ENCODE measurements around the gene NAT9.

The NAT9 gene

DNA sequence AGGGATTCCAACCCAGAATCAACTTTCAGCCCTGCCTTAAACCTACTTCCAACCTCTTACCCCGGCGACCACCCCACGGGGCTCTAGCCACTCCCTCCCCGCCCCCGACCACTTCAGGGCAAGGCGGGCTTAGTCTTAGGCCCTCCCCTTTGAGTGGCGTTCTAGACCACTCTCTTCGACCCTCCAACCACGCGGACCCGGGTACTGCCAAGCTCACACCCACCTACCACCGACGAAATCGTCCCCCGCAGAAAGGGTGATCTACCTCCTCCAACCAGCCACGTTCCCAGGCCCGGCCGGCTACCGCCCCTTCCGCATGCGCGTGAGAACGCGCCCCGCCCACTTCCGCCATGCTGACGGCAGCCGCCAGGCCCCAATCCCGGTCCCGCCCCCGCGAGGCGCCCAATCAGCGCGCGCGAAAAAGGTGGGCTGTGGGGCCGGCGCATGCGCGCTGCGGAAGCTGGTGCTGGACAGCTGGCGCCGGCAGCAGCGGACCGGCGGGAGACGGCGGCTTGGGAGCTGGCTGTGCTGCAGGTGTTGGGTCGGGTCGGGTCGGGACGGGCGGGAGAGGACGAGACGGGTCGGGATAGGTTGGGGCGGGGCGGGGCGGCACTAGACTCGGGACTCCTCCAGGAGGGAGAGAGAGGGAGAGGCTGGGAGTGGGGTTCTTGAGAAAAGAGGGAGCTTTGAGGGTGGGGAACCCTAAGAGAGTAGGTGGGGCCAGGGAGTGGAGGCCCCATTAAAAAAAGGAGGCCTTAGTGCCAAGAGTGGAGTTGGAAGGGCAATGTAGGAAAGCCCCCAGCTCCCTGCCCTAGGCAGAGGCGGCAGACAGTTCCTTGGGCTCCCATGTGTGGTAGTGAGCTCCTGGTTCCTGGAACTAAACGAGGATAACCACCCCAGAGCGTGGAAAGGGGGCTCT, at the start of gene NAT9:
NAT9 (minus strand) TSS at position 302 of the 919 bp plus-strand sequence. CDS start 647 bp downstream, outside the sequence.
- peak; percentile 99 for DNase-seq

- no peak for DNase-seq
Observed at GRCh38 chr17:74824961-74825627, 48.9 kb upstream of the NAT9 start.

- DNase-seq = no peak
Observed at GRCh38 chr17:74822939-74823367, 46.8 kb upstream of the NAT9 start.

- DNase-seq = no peak
Observed at GRCh38 chr17:74822335-74822938, 46.3 kb upstream of the NAT9 start.

DNA sequence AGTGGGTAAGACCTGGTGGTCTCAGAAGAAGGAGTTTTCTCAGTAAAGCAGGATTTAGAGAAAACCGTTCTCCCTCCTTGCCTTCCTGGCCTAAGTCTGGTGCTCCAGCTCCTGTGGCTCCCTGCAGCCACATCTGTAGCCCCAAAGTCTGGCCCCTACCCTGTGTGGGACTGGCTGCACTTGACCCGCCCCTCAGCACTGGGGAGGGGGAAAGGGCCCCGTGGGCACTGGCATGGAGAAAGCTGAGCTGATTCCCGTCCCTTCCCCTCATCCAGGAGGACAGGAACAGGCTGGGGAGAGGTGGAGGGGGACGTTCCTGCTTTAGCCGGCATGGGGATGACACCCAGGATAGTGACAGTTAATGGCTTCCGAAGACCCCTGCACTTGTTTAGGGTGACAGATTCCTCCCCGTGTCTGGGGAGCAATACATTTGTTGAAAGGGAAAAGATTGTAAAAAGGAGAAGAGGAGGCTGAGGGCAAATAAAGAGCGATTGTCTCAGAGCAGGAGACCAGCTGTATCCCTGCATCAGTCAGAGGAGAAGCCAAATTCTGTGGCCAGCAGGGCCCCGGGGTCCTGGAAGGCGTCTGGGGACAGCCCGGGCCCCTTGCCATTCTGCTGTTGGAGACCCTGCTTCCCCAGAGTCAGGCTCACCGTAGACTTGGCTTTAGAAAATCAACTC, 45.6 kb upstream of the NAT9 start:
- DNase-seq = no peak

DNA sequence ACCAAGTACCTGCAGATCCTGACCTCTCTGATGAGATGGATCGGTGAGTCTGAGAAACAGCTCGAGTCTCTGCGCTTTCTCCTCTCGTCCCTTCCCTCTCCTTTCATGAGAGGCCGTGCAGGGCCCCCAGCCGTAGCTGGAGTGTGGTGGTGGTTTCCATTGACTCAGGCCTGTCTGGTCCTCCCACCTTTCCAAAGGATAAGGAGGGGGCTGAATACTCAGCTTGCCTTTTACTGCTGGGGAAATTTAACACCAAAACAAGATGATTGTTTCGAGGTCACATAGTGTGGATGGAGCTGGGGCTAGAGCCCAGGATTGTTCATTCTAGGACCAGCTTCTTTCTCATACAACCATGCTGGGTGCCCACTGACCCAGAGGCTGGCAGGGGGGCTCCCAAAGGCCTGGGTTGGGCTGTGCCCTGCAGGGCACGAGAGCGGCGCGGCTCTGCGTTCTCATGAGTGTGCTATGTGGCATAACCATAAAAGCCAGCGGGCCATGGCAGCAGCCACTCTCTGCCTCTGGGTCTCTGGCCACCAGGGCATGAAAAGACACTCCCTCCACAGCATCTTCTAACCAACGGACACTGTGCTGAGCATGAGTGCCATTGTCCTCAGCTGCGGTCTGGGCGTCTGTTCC, 43.8 kb upstream of the NAT9 start:
- DNase-seq = no peak

GRCh38 chr17:74818291-74818938, 42.3 kb upstream of the NAT9 start:
- no peak for DNase-seq

DNA sequence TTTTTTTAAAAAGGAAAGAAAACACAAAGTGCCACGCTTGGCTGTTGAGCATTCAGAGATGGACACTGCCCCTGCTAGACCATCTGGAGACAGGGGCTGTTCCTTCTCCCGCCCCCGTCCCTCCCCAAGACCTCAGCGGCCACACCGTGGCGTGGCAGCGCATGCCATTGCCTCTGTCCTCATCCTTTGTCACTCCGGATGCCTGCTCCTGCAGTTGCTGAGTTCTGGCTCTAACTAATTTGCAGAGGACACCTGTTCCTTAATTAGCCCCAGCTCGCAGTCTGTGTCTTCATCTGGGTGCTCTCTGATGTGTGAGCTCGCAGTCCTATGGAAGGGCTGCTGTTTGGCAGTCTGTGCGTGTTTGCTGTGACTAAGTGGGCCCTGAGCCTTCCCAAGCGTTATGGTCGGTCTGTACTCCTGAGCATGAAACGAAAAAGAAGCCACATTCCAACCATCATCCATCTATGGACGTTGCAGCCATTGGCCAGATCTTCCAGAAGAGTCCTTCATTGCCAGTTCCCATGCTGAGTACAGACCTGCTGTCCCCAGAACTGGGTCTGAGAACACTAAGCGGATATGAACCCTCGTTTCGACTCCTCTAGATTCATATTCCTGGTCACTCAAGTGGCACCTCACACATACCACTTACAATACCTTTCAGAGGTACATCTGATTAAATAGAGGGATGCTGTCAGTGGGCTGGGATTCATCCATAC, 40.9 kb upstream of the NAT9 start:
- no peak for DNase-seq

DNA sequence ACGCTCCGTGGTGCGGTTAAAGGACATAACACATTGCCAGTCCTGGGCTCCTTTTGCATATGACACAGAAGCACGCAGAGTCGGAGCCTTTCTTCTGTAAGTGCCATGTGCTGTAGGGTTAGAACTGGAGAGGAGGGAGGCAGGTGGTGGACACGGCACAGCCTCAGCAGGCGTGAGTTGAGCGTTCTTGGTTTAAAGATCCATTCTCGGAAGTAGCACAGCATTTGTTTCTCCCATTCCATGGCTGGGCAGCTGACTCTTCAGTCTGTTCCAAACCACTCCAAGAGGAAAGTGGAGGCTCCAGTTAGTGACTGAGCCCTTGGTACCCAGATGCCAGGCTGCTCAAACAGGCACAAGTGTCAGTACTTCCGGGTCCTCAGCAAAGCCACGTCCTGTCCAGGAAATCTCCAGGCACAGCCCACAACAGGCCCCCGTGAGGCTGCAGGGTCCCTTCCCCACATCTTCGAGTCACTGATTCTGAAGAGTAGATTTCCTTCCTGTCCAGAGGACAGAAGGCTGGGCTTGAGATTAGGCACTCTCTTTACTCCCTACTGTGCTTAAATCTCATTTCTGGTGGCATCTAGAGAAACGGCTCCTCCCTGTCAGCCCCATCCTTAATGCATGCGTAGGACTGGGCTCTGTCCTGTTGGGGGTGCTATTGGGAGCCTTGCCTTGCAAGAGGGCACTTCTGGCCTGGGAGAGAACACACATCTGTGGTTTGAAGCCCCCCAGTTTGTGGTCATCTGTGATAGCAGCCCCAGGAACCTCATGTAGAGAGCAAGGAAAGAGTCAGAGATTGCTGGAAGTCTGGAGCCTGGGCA, 39.6 kb upstream of the NAT9 start:
- DNase-seq = no peak

GRCh38 chr17:74815067-74815466, 38.9 kb upstream of the NAT9 start:
- DNase-seq = no peak

DNA sequence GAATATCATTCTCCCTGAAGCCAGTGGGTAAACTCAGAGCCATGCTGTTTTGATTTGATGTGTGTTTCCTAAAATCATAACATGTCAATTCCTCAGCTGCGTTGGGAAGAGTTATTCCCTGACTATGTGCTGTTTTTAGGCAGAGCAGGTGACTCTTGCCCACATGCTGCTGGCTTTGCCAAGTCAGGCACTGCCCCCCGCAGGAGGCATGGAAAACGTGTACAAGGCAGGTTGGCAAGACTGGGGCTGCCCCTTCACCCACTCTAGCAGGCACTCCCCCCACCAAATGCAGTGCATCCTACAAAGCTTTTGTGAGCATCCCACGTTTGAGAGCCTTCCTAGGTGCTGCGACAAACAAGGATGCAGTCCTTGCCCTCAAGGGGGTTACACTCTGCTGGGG, 38.3 kb upstream of the NAT9 start:
- no peak for DNase-seq

DNA sequence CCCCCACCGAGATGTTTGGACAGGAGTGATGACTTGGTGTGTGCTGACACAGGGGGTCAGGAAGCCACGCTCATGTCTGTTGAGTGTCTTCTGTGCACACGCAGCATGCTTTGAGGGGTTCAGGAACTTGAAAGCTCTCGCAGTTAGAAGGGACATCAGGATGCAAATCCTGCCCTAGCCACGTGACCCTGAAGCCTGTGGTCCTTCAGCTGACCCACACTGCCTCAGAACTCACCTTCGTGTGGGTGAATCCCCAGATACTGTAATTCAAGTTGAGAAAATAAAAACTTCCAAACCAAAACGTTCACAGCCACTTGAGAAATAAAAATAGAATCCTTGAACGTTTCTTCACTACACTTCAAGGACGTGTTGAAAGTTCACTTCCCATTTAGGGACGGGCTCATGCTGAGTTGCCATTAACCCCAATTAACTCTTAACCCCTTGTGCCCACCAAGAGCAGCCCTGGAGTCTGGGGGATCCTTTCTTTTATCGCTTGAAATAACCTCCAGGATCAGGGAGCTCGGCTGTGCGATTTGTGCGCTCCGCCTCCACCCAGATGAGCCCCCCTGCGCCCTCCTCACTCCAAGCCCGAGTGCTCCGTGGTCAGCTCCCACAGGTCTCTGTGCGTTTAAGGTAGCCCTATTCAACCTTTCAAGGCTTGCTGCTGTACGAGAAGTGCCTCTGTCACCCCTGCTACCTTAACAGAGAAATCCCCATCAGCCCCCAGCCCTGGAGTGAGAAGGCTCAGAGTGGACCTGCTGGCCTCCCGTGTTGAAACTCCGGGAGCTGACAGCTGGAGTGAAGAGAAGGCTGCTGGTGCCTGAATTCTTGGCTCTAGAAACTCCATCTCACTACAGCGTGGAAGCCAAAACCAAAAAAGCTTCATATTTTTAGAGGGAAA, 36.2 kb upstream of the NAT9 start:
- no peak for DNase-seq

- no peak for DNase-seq
Observed at GRCh38 chr17:74810699-74811485, 34.7 kb upstream of the NAT9 start.

DNA sequence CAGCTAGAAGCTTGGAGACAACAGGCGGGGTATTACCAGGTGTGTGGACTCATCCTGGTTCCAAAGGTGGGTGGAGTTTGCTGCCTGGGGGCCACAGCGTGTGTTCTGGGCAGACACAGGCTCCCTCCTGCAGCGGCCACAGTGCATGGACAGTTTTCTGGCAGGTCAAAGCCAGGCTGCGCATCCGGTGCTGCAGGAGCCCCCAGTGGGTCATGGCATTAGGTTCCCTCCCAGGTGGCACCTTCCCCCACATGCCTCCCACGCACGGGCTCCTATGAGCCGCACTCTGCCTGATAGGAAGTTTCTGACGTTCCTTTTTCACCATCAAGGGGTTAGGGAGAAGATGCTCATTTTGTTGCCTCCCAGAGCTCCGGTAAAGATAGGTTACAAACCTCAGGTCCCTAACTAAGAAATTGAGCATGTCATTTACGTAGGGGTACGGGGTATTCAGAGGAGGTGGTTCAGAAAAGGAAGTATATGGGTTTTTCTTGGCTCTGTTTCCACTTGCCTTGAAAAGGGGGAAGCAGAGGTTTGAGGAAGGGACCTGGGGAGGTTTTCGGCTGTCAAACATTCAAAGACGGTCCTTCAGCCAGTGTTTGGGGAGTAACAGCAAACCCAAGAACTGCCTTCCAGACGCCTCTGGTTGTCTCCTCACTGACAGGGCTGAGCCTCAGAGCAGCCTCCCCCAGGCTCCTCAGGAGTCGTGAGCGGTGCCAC, 32.7 kb upstream of the NAT9 start:
- DNase-seq = no peak

DNA sequence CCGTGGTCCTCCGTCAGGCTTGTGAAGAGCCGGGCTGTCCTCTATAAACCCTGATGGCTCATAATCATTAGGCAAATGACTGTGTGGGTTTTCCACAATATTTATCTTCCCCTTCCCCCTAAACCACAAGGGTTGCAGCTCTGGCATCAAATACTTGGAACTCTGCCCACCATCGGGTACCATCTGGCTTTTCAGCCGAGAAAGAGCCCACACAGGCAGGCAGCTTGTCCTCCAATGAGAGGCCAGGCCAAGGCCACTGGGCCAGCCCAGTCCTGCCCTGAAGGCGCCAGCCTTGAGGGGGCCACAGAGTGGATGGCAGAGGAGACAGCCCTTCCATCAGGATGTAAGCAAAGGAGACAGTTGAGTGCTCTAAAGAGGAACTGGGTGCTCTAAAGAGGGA, 31.8 kb upstream of the NAT9 start:
- DNase-seq = no peak

GRCh38 chr17:74807441-74807840, 31.3 kb upstream of the NAT9 start:
- DNase-seq = no peak

- no peak for DNase-seq
Observed at GRCh38 chr17:74806334-74806733, 30.2 kb upstream of the NAT9 start.

DNA sequence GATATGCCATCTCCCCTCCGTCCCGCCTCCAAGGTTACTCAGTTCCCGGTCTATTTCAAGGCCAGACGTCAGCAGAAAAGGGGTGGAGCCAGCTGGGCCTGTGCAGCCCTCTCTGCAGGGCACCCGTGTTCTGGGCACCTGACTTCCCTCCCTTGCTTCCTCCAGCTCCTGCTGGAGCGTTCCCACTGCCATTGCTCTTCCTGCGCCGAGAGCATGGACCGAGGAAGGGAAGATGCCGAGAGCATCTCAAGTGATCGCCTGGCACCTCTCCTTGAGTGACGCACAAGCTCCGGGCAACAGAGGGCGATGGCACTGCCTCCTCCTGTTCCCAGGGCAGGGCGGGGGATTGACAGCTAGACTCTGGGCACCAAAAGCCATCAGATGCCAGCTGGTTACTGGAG, 29.4 kb upstream of the NAT9 start:
- no peak for DNase-seq
